ENCODE data around the gene DDX47.

- TF ChIP-seq CTCF (conservative IDR thresholded peaks at IDR 0.05; ENCODE audit: low read depth, low read length), result no peak
- TF ChIP-seq EZH2 (IDR thresholded peaks at IDR 0.05; ENCODE audit: borderline replicate concordance, low read depth, low read length, poor library complexity, severe bottlenecking), result no peak
Measured at GRCh38 chr12:12804432-12804886, 8.7 kb upstream of the DDX47 start.
